SW 1271 (cell line): ENCODE results near the gene KCTD13.
A peak's percentile ranks its signal among the peaks of the same experiment; 100 is the strongest.
"Not testable (repeated sequence)": the region's sequence is repeated elsewhere in the genome, so short reads cannot be mapped to it uniquely, and the experiment has no call there.

Source experiments
- DNase-seq, 2 experiments: peaks; one replicate each; lab custom pipeline; 2025; lab: John Stamatoyannopoulos, UW

Gene KCTD13, protein sequence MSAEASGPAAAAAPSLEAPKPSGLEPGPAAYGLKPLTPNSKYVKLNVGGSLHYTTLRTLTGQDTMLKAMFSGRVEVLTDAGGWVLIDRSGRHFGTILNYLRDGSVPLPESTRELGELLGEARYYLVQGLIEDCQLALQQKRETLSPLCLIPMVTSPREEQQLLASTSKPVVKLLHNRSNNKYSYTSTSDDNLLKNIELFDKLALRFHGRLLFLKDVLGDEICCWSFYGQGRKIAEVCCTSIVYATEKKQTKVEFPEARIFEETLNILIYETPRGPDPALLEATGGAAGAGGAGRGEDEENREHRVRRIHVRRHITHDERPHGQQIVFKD

DNA sequence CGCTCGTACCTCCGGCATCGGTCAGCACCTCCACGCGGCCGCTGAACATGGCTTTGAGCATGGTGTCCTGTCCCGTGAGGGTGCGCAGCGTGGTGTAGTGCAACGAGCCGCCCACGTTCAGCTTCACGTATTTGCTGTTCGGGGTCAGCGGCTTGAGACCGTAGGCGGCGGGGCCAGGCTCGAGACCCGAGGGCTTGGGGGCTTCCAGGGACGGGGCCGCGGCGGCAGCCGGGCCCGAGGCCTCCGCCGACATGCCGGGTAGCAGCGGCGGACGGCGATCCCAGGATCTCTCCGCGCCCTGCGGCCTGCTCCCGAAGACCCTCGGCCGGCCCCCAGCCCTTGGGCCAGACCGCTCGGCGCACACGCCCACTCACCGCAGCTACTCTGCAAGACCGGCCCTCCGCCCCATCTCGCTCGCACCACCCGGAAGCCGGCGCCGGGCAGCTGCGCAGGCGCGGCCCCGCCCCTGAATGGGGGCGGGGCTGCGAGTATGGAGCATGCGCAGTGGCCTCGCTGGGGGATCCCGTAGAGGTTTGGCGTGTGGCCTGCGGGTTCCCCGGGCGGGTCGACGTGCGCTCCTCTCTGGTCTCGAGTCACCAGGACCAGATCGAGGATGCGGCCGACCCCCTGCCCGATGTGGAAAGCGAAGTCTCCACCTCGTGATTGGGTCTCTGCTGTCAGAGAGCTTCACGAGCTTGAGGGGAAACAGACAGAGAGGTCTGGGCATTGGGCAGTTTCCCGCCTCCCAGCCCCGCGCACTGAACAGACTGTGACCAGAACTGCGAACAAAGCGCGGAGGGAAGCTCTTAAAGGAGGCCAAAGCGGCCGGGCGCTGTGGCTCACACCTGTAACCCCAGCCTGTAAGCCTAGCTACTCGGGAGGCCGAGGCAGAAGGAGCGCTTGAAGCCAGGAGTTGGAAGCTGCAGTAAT lies at the start of gene KCTD13:
Gene KCTD13 (minus strand): TSS at position 446 of the 930 bp plus-strand sequence. CDS start 193 bp downstream, at position 253.
- DNase-seq, result peak; percentile 63 to 80

DNA sequence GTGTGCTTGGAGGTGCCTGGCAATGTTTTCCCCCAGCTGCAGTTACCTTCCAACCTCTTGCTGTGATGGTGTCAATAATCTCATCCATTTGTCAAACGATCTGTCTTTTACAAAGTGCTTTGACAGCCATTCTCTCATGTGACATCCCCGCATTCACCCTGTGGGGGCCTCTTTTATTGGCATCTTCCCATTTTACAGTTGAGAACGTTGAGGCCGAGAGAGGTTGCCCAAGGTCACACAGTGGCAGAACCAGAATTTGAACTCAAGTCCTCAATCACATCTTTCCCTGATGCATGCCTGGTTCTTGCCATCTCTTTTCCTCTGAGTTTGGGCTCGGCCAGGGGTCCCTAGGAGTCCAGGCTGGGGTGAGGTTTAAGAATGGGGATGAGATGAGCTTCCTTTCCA lies 49.1 kb upstream of the KCTD13 start:
- DNase-seq, result no peak

DNA sequence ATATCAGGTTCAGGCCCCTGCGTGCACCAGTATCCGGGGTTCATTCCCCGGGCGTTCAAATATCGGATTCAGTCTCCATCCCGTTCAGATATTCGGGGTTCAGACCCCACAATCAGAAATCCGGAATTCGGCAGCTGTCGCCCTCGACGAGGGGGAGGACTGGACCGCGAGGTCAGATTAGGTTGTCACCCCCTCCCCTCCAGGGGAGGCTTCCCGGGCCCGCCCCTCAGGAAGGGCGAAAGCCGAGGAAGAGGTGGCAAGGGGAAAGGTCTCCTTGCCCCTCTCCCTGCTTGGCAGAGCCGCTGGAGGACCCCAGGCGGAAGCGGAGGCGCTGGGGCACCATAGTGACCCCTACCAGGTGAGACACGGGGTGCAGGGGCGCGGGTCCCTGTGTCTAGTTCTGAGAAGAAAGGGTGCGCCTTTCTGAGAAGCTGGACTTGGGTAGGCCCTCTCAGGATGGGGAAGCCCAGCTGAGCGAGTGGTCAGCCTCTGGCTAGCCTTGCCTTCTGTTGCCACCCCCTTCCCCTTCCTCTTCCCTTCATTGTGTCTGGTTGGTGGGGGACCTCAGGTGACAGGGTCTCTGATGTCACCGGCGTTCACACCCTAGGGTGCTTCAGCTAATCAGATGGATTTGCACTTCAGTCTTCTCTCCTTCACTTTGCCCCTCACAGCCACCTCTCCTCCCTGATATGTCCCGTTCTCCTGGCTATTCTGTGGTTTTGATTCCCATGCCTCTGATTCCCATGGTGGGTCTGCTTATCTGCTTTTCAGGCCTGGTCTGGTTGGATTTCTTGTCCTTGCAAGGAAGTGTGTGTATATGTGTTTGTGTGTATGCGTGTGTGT lies 48.5 kb upstream of the KCTD13 start:
- DNase-seq, result no peak

DNA sequence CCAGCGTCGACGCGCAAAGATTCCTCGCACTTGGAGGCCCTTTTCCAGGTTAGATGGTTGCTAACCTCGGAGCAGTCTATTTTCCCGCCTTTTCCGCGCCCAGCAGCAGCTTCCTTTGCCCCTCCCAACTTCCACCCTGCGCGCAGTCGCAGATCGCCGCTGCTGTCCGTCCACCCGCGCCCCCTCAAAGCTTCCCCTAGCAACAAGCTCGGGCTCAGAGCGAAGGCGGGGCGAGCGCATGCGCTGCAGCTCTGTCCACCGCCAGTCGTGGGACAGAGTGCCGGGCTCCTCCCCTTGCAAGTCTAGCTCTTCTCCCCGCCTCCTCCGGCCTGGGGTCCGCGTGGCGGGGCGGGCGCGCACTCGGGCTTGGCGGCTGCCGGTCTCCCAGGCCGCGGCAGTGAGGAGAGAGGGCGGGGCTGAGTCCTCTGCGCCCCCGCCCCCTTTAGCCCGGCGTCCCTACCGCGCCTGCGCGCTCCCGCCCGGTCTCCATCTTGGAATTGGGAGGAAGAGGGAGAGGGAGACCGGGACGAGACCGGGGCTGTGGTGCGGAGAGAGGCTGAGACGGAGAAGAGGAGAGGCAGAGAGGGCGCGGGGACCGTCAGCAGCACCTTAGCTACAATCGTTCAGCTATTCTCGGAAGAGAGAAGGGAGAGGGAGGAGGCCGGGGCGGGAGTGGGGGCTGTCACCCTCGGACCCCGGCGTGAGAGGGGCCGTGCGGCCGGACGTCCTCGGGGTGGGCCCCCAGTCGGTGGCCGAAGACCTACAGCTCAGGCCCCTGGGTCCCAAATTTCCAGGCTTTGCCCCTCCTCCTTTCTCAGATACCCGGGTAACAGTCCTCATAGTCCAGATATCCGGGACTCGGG lies 47.6 kb upstream of the KCTD13 start, which contains the start of gene TAOK2:
Gene TAOK2 (plus strand): TSS at position 485 of the 863 bp plus-strand sequence. CDS start 3,905 bp downstream, outside the sequence.
- peak; percentile 96 to 98 for DNase-seq

DNA sequence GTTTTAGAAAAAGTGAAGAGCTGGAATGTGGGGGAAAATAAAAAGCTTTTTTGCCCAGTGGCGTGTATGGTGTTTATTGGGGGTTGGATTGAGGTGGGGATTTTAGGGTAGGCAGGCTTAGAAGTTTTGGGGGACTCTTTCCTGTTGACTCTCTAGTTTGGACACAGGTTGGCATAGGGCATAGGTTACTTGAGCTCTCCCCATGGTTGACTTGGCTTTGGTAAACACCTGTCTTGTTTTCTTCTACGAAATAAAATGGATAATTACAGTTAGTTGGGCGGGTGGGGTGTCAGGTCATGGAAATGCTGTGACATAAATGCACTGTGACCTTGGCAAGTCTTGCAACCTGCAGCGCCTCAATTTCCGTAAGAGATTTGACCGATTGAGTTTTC lies 47.0 kb upstream of the KCTD13 start:
- no peak for DNase-seq

DNA sequence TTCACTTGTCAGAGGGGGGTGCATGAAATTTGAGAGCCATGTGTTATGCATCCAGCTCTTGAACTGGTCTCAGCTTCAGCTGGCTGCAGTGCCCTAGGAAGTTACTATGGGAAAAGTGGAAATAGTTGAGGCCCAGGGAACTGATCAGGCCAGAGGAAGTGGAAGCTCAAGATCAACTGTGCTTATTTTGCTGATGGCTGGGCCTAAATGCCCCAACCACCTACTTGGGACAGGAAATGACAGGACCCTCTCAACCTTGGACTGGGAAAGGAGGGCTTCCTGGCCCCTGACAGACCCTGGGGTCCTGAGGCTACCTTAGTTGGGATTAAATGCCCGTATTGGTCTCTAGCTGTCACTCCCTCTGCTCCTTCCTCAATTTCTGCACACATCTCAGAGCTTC lies 46.5 kb upstream of the KCTD13 start:
- no peak for DNase-seq

DNA sequence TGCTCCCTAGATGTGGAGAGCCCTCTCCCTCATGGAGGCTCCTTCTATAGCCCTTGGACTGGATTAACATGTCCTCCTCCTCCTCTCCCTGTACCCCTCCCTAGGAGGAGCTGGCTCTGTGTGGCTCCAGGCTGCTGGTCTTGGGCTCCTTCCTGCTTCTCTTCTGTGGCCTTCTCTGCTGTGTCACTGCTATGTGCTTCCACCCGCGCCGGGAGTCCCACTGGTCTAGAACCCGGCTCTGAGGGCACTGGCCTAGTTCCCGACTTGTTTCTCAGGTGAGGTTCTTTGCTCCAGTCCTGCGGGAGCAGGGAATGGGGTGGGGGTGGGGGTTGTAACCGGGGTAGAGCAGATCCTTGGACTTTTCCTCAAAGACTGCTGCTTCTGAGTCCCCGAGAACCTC lies 45.3 kb upstream of the KCTD13 start:
- DNase-seq, result no peak

DNA sequence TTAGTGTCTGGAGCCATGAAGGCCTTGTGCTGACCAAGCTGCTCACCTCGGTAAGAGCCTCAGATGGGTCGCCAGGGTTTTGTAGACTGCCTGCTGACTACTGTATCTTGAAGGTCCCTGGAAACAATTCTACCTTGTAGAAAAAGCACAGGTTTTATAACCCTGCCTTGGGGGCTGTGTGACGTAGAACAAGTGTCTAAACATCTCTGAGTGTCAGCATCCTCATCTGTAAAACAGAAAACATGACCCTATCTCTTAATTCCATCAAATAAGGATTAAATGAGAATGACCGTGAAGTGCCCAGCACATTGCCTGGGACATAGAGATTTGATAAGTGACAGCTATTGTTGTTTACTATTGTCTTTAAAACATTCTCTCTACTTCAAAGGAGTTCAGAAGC lies 42.2 kb upstream of the KCTD13 start:
- DNase-seq, result no peak

DNA sequence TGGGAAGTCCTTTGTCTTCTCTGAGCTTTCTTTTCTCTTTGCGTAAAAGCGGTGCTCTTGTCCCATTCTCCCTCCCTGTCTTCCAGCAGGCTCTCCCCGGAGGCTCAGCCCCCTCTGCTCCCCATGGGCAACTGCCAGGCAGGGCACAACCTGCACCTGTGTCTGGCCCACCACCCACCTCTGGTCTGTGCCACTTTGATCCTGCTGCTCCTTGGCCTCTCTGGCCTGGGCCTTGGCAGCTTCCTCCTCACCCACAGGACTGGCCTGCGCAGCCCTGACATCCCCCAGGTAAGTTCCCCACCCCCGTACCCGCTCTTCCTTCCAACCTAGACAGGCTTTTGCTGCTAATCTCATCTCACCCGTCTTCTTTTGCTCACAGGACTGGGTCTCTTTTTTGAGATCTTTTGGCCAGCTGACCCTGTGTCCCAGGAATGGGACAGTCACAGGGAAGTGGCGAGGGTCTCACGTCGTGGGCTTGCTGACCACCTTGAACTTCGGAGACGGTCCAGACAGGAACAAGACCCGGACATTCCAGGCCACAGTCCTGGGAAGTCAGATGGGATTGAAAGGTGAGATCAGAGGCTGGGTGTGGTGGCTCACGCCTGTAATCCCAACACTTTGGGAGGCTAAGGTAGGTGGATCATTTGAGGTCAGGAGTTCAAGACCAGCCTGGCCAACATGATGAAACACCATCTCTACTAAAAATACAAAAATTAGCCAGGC lies 37.2 kb upstream of the KCTD13 start:
- DNase-seq, result no peak

DNA sequence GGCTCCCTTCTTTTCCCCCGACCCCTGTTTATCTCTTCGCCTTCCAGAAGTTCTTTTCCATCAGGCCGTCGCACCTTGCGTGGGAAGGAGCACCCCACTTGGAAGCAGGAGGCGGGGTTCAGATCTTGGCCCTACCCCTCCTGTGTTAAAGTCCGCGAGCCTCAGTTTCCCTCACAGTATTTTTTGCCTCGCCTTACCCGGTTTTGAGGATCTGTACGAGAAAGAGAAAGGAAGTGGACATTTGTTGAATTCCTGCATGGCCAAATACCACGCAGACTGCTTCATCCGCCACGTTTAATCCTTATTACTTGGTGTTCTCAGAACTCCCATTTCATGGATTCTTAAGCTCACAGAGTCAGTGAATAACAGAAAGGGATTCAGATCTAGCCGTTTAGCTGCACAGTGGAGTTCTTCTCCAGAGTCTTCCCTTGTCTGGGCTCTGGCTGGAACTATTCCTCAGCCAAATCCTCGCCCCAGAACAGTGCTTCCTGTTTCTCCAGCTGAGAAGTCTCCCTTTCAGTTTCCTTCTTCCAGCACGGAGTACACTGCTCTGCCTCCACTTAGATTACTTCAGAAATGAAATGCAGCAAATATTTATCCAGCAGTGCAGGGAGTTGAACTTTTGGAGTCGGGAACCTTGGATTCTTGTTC lies 36.4 kb upstream of the KCTD13 start:
- DNase-seq, result peak in 1 of 2 experiments; percentile 39

DNA sequence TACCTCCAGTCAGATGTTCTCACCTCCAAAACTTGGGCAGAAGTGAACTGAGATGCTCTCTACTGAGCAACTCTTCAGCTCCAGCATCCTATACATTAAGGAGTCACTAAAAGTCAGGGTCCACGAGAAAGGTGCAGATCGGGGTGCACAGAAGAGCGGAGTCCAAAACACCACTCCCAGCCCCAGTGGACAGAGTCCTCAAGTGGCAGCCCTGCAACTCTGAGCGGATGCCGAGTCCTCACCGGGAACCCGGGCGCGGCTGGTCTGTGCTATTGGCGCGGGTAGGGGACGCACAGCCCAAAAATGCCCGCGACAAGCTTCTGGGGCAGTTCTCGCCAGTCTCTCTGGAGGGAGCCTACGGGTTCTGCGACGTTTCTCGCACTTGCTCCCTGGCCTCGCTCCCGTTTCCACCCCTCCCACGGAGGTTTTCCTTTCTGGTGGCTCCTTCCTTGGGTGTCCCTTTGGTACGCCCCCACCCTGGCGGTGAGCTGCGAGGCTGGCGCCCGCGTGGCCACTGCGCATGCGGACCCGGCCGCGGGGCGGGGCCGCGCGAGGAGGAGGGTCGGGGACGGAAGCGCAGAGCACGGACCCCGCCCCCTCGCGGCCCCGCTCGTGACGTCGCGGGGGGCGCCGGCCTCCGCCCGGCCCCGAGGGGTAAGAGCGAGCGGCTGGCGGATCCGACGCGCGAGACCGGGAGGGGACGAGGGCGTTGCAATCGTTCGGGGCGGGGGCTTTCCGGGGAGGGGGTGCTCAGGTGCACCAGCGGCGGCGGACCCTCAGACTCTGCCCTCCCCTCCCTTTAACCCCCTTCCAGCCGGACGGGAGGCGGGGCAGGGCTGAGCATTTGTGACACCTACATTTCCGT lies 35.7 kb upstream of the KCTD13 start, which contains the start of gene TMEM219:
Gene TMEM219 (plus strand): TSS at position 601 of the 865 bp plus-strand sequence. CDS start 1,065 bp downstream, outside the sequence.
- DNase-seq, result peak; percentile 88 to 89

DNA sequence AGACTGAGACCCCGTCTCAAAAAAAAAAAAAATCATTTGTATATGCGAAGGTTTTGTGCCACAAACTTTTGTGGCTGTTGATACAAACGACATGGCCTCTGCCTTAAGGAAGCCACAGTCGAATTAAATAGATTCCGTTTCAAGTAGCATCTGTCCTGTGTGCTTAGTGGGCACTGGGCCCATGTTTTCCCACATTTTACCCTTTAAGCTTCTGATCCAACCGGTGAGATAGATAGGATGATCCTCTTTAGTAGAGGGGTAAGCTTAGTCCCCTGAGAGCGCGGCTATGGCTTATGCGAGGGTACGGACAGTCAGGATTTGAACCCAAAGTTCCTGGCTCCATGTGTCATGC lies 35.1 kb upstream of the KCTD13 start:
- DNase-seq, result no peak

DNA sequence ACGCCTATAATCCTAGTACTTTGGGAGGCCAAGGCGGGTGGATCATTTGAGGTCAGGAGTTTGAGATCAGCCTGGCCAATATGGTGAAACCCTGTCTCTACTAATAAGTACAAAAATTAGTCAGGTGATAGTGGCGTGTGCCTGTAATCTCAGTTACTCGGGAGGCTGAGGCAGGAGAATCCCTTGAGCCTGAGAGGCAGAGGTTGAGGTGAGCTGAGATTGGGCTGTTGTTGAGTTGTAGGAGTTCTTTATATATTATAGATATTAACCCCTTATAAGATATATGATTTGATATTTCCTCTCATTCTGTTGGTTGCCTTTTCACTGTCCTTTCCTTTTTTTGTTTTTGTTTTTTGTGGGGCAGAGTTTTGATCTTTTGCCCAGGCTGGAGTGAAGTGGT lies 33.8 kb upstream of the KCTD13 start:
- DNase-seq, result not testable (repeated sequence)

DNA sequence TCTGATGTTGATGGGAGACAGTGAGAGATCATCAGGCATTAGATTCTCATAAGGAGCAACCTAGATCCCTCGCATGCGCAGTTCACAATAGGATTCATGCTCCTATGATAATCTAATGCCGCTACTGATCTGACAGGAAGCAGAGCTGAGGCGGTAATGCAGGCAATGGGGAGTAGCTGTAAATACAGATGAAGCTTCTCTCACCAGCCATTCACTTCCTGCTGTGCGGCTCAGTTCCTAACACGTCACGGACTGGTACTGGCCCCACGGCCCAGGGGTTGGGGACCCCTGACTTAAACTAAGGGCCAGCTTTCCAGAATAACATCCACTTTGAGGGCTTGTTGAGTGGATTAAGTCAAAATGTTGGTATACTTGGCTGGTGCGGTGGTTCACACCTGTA lies 33.3 kb upstream of the KCTD13 start:
- no peak for DNase-seq

DNA sequence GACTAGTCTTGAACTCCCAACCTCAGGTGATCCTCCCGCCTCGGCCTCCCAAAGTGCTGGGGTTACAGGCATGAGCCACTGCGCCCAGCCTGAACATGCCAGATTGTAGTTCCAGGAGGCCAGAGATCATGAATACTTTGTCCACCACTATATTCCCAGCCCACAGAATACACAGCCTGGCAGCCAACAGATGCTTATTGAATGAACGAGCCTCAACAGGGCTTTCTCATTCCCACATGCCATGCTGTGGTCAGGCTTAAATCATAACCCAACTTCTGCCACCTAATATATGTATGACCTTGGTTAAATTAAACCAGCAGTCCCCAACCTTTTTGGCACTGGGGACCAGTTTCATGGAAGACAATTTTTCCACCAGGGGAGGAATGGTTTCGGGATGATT lies 32.7 kb upstream of the KCTD13 start:
- DNase-seq, result no peak

DNA sequence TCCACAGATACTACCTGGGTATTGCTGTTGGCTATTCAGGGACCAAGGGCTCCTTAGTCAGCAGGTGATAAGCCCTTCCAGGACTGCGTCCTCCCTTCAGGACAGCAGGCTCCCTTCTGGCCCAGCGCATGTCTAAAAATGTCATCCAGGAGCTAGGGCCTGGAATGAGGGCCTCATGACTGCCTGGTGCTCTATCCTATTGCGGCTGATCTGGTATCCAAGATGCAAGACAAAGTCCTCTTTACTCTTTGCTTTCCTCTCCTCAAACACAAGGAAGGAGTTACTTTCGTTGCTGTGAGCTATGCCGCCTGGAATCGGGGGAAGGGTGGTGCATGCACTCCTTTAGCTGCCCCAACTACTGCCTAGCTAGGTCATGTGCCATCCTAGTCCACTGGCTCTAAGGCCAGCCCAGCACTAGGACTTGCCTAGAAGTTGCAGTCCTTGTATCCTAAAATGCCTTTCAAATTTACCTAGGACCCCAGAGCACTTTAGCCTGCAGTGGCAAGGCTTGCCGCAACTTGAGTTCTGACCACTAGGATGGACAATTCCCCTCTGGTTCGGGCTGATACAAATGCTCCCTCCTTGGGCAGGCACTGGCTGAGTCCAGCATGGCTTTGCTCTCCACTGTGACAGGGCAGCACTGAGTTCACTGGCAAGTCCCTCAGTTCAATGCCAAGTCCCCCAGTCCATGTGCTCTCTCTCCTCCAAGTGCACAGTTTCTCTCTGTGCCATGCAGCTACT lies 25.8 kb upstream of the KCTD13 start:
- DNase-seq, result no peak

DNA sequence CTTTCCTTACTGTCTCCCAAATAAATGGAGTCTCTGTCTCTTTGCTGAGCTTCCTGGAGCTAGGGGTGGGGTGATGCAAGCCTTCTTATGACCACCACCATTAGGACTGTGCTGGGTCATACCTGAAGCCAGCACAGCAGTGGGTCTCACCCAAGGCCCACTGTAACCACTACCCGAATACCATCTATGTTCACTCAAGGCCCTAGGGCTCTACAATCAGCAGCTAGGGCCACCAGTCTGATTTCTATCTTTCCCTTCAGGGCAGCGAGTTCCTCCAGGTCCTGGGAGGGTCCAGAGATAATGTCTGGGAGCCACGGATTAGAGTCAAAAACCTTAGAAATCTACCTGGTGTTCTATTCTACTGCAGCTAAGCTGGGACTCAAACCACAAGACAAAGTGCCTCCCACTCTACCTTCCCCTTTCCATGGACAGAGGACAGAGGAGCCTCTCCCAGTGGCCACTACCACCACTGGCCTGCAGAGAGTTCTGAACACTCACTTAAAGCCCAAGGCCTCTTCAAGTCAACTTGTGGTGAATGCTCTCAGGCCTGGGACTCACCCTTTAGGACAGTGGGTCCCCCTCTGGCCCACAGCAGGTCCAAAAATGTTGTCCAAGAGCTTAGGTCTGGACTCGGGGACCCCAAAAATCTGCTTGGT lies 24.9 kb upstream of the KCTD13 start:
- DNase-seq, result no peak

DNA sequence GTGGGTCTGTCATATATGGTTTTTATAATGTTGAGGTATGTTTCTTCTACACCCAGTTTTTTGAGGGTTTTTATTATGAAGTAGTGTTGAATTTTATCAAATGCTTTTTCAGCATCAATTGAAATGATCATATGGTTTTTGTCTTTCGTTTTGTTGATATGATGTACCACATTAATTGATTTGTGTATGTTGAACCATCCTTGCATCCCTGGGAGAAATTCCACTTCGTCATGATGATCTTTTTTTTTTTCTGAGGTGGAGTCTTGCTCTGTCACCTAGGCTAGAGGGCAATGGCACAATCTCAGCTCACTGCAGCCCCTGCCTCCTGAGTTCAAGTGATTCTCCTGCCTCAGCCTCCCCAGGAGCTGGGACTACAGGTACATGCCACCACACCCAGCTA lies 21.9 kb upstream of the KCTD13 start:
- no peak for DNase-seq
